OCI-LY1 (cell line): ENCODE data around the gene MMADHC.

Experiments used
- EZH2 ChIP-seq: fragments of 200-600 bp; sonication (generic), shearing (Covaris generic); IDR thresholded peaks from 2 replicates; pipeline ENCODE4 v1.8.0; 2017; ENCODE audit warnings: borderline replicate concordance, mixed run types, mild to moderate bottlenecking, antibody characterized with exemption, low read length, moderate library complexity, mixed read lengths
- TF ChIP-seq, protein P1 (sequence below): fragments of 200-600 bp; sonication (generic), shearing (Covaris generic); IDR thresholded peaks from 2 replicates; pipeline ENCODE4 v1.5.1; 2017; ENCODE audit warnings: mild to moderate bottlenecking, antibody characterized with exemption, low read length, moderate library complexity, mixed read lengths

DNA sequence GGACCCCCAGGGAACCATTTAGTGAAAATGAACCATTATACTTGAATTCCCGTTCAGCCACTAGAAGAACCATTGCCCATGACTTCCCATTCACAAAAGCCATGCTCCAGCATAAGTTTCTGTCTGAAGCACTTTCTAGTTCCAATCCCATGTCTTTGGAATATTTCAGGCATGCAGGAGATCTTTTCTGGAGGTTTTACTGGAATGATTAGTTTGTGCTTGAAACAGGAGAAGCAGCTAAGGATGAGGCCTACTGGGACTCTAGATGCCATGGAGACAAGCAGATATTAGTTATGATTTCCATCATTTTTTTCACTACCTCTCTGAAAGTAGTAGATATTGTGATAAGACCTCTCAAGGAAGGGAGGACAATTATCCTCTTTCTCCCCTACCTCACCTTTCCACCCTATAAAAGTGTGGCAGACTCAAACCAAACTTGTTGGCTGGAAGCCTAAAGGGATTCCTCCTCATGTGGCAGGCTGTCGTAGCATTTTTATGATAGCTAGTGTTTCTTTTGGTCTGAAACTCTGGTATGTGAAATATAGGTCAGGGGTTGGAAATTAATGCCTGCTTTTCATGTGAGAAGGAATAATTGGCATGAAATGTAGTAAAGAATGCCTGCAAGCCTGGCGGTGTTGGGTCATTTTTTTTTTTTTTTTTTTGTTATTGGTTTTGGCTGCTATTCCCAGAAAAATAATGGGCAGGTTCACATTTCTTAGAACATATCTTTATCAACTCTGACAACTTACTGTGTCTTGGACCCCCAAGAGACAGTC lies 29.3 kb upstream of the MMADHC start:
- TF ChIP-seq, protein P1, sequence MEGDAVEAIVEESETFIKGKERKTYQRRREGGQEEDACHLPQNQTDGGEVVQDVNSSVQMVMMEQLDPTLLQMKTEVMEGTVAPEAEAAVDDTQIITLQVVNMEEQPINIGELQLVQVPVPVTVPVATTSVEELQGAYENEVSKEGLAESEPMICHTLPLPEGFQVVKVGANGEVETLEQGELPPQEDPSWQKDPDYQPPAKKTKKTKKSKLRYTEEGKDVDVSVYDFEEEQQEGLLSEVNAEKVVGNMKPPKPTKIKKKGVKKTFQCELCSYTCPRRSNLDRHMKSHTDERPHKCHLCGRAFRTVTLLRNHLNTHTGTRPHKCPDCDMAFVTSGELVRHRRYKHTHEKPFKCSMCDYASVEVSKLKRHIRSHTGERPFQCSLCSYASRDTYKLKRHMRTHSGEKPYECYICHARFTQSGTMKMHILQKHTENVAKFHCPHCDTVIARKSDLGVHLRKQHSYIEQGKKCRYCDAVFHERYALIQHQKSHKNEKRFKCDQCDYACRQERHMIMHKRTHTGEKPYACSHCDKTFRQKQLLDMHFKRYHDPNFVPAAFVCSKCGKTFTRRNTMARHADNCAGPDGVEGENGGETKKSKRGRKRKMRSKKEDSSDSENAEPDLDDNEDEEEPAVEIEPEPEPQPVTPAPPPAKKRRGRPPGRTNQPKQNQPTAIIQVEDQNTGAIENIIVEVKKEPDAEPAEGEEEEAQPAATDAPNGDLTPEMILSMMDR, result no peak
- no peak for TF ChIP-seq EZH2
